Keratinocyte (primary cell): Measurements from ENCODE around the gene SEPHS2.

Experiments
- EZH2 ChIP-seq: IDR thresholded peaks from one replicate; pipeline ENCODE4 v1.6.1; 2012; ENCODE audit warnings: inconsistent platforms, mild to moderate bottlenecking, low read length, moderate library complexity
- TF ChIP-seq, protein P1 (sequence below), 3 experiments: IDR thresholded peaks in 1 of 3; conservative IDR thresholded peaks in 1 of 3; optimal IDR thresholded peaks in 1 of 3; 2 replicates in 2 of 3; 3 replicates in 1 of 3; pipeline versions ENCODE3 to v1.5.1; 2011; ENCODE audit warnings: low read length in 3 of 3, mild to moderate bottlenecking in 3 of 3, moderate library complexity in 2 of 3, control low read depth in 1 of 3, inconsistent platforms in 1 of 3; ENCODE audit not compliant: insufficient read depth in 2 of 3; ENCODE audit errors: extremely low read depth in 1 of 3

DNA sequence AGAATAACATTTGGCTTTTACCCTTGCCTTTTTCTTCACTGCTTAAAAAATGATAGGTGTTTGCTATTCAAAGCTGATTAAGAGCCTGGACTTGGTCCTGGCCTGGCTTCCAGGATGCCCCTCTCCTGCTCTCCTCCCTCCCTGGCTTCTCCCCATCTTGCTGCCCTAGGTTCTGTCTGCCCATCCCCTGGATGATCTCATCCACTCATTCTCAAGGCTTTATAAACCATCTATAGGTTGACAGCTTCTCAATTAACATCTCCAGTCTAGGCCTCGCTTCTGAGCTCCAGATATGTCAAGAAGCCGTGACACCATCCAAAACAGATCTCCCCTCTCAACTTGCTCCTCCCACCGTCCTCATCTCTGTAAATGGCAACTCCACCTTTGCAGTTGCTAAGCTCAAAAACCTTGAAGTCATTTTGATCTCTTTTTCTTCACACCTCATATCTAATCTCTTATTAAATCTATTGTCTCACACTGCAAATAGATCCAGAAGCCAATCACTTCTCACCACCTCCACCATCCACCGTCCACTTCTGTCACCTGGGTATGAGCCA, 29.5 kb downstream of the SEPHS2 start:
- TF ChIP-seq EZH2 = no peak
- TF ChIP-seq, protein P1, sequence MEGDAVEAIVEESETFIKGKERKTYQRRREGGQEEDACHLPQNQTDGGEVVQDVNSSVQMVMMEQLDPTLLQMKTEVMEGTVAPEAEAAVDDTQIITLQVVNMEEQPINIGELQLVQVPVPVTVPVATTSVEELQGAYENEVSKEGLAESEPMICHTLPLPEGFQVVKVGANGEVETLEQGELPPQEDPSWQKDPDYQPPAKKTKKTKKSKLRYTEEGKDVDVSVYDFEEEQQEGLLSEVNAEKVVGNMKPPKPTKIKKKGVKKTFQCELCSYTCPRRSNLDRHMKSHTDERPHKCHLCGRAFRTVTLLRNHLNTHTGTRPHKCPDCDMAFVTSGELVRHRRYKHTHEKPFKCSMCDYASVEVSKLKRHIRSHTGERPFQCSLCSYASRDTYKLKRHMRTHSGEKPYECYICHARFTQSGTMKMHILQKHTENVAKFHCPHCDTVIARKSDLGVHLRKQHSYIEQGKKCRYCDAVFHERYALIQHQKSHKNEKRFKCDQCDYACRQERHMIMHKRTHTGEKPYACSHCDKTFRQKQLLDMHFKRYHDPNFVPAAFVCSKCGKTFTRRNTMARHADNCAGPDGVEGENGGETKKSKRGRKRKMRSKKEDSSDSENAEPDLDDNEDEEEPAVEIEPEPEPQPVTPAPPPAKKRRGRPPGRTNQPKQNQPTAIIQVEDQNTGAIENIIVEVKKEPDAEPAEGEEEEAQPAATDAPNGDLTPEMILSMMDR (optimal IDR thresholded peaks at IDR 0.05 in 1 of 3, IDR thresholded peaks at IDR 0.05 in 1 of 3, conservative IDR thresholded peaks at IDR 0.05 in 1 of 3; ENCODE audit: extremely low read depth in 1 of 3, insufficient read depth in 2 of 3, low read length in 3 of 3) = no peak
